ENCODE measurements around the gene STK26.

DNA sequence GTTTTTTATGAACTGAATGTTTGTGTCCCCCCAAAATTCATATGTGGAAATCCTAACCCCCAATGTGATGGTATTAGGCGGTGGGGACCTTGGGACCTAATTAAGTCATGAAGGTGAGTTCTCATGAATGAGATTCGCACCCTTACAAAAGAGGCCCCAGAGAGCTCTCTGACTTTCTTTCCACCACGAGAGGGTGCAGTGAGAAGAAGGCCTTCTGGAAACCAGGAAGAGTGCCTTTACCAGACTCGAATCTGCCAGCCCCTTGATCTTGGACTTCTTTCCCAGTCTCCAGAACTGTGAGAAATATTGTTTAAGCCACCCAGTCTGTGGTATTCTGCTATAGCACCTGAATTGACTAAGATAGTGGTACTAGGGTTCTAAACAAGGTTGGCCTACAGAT, 40.8 kb downstream of the STK26 start:
- TF ChIP-seq CTCF (IDR thresholded peaks at IDR 0.05): no peak
- no peak for TF ChIP-seq POLR2A (IDR thresholded peaks at IDR 0.05)
